H9 (cell line): ENCODE results near the gene SLC29A1. TPM values are rescaled to one million over a fixed set of nuclear protein-coding genes. Genes with fewer than 3 reads are reported as not detected.

Experiments
- DNase-seq: peaks from one replicate; pipeline ENCODE4 v3.0.0-alpha.2; 2017
- H2AFZ ChIP-seq: one replicate; pipeline ENCODE4 v1.6.1; 2013; ENCODE audit warnings: mild to moderate bottlenecking, low read length, control low read depth, moderate library complexity
- H2AK5ac ChIP-seq: 2 replicates; pipeline ENCODE4 v1.6.1; 2013; ENCODE audit warnings: low read length, control low read depth, mixed read lengths; ENCODE audit not compliant: insufficient read length
- H2BK120ac ChIP-seq: one replicate; pipeline ENCODE4 v1.6.1; 2013; ENCODE audit warnings: low read depth, mild to moderate bottlenecking, low read length, control low read depth, inconsistent platforms; ENCODE audit not compliant: poor library complexity, severe bottlenecking
- H2BK12ac ChIP-seq: 2 replicates; pipeline ENCODE4 v1.6.1; 2013; ENCODE audit warnings: low read length, control low read depth, mixed read lengths, low read depth; ENCODE audit not compliant: insufficient read length
- H2BK15ac ChIP-seq: 2 replicates; pipeline ENCODE4 v1.6.1; 2013; ENCODE audit warnings: low read depth, low read length, control low read depth
- H2BK20ac ChIP-seq: one replicate; pipeline ENCODE4 v1.6.1; 2013; ENCODE audit warnings: low read depth, mild to moderate bottlenecking, low read length, control low read depth, inconsistent platforms; ENCODE audit not compliant: poor library complexity, severe bottlenecking
- H2BK5ac ChIP-seq: 2 replicates; pipeline ENCODE4 v1.6.1; 2013; ENCODE audit warnings: low read length, control low read depth, mixed read lengths; ENCODE audit not compliant: insufficient read length
- H3K14ac ChIP-seq: 2 replicates; pipeline ENCODE4 v1.6.1; 2013; ENCODE audit warnings: low read length, control low read depth; ENCODE audit not compliant: insufficient read depth
- H3K18ac ChIP-seq: 2 replicates; pipeline ENCODE4 v1.6.1; 2013; ENCODE audit warnings: low read depth, mild to moderate bottlenecking, mixed read lengths, low read length, control low read depth; ENCODE audit not compliant: insufficient read length
- H3K23ac ChIP-seq: 2 replicates; pipeline ENCODE4 v1.6.1; 2013; ENCODE audit warnings: low read length, control low read depth, mixed read lengths, low read depth; ENCODE audit not compliant: insufficient read length
- H3K23me2 ChIP-seq: 2 replicates; pipeline ENCODE4 v1.6.1; 2013; ENCODE audit warnings: low read depth, mild to moderate bottlenecking, mixed read lengths, low read length, control low read depth; ENCODE audit not compliant: insufficient read length, poor library complexity, severe bottlenecking
- H3K27ac ChIP-seq: 2 replicates; pipeline ENCODE4 v1.5.1; 2013; ENCODE audit warnings: low read length, control low read depth, mixed read lengths, low read depth; ENCODE audit not compliant: insufficient read length
- H3K27me3 ChIP-seq: 2 replicates; pipeline ENCODE4 v1.6.1; 2013; ENCODE audit warnings: low read length, control low read depth, inconsistent platforms; ENCODE audit not compliant: insufficient read depth
- H3K4ac ChIP-seq: 2 replicates; pipeline ENCODE4 v1.6.1; 2013; ENCODE audit warnings: low read depth, mild to moderate bottlenecking, control low read depth, inconsistent platforms, low read length, moderate library complexity
- H3K4me1 ChIP-seq: 2 replicates; pipeline ENCODE4 v1.6.1; 2013; ENCODE audit warnings: low read length, control low read depth, inconsistent platforms; ENCODE audit not compliant: insufficient read depth
- H3K4me2 ChIP-seq: 2 replicates; pipeline ENCODE4 v1.6.1; 2013; ENCODE audit warnings: low read length, control low read depth, mixed read lengths; ENCODE audit not compliant: insufficient read length, insufficient read depth
- H3K56ac ChIP-seq: 2 replicates; pipeline ENCODE4 v1.6.1; 2013; ENCODE audit warnings: low read depth, mild to moderate bottlenecking, mixed read lengths, low read length, control low read depth; ENCODE audit not compliant: insufficient read length
- H3K79me1 ChIP-seq: 2 replicates; pipeline ENCODE4 v1.6.1; 2013; ENCODE audit warnings: low read depth, mild to moderate bottlenecking, moderate library complexity, low read length, control low read depth, inconsistent platforms; ENCODE audit not compliant: insufficient read depth, poor library complexity, severe bottlenecking
- H3K79me2 ChIP-seq: 2 replicates; pipeline ENCODE4 v1.6.1; 2013; ENCODE audit warnings: low read length, control low read depth, inconsistent platforms; ENCODE audit not compliant: insufficient read depth
- H3K9ac ChIP-seq: 2 replicates; pipeline ENCODE4 v1.6.1; 2013; ENCODE audit warnings: low read length, control low read depth, mixed read lengths; ENCODE audit not compliant: insufficient read length; ENCODE audit errors: extremely low read depth
- H3K9me3 ChIP-seq: one replicate; pipeline ENCODE4 v1.6.1; 2013; ENCODE audit warnings: low read depth, low read length, inconsistent platforms; ENCODE audit not compliant: control insufficient read depth
- H3T11ph ChIP-seq: one replicate; pipeline ENCODE4 v1.6.1; 2013; ENCODE audit warnings: mild to moderate bottlenecking, low read length, control low read depth, inconsistent platforms
- H4K20me1 ChIP-seq: one replicate; pipeline ENCODE4 v1.6.1; 2013; ENCODE audit not compliant: control insufficient read depth, insufficient read length, insufficient read depth
- H4K5ac ChIP-seq: 2 replicates; pipeline ENCODE4 v1.6.1; 2013; ENCODE audit warnings: low read depth, mild to moderate bottlenecking, mixed read lengths, low read length, control low read depth; ENCODE audit not compliant: insufficient read length
- H4K8ac ChIP-seq: replicated peaks from 2 replicates; pipeline ENCODE4 v1.6.1; 2013; ENCODE audit warnings: low read length, control low read depth, mixed read lengths, low read depth; ENCODE audit not compliant: insufficient read length
- H4K91ac ChIP-seq: 2 replicates; pipeline ENCODE4 v1.6.1; 2013; ENCODE audit warnings: low read depth, mild to moderate bottlenecking, moderate library complexity, mixed read lengths, low read length, control low read depth; ENCODE audit not compliant: insufficient read length
- H3K27ac Mint-ChIP-seq, 3 experiments: 2 replicates in 2 of 3; 3 replicates in 1 of 3; pipeline ENCODE4 v1.8.0; 2020 to 2021; ENCODE audit warnings: mixed read lengths in 3 of 3, mild to moderate bottlenecking in 1 of 3, moderate library complexity in 1 of 3
- H3K27me3 Mint-ChIP-seq: 2 replicates; pipeline ENCODE4 v1.8.0; 2021; ENCODE audit warnings: low read depth, mild to moderate bottlenecking, moderate library complexity, mixed read lengths
- H3K36me3 Mint-ChIP-seq, 3 experiments: 2 replicates in 2 of 3; 3 replicates in 1 of 3; pipeline ENCODE4 v1.8.0; 2020 to 2021; ENCODE audit warnings: low read depth in 3 of 3, mixed read lengths in 3 of 3; ENCODE audit not compliant: insufficient read depth in 1 of 3
- H3K4me1 Mint-ChIP-seq, 2 experiments: 2 replicates each; pipeline ENCODE4 v1.8.0; 2020; ENCODE audit warnings: mixed read lengths in 2 of 2
- H3K4me3 Mint-ChIP-seq, 2 experiments: 2 replicates in 1 of 2; 3 replicates in 1 of 2; pipeline ENCODE4 v1.8.0; 2020 to 2021; ENCODE audit warnings: mild to moderate bottlenecking in 2 of 2, mixed read lengths in 2 of 2, moderate library complexity in 1 of 2
- H3K9me3 Mint-ChIP-seq, 2 experiments: 2 replicates in 1 of 2; 3 replicates in 1 of 2; pipeline ENCODE4 v1.8.0; 2020; ENCODE audit warnings: mild to moderate bottlenecking in 2 of 2, mixed read lengths in 2 of 2, moderate library complexity in 1 of 2
- CTCF ChIP-seq: fragments of 200-600 bp; sonication (generic); conservative IDR thresholded peaks from 3 replicates; pipeline ENCODE4 v1.8.0; 2021; ENCODE audit warnings: antibody characterized with exemption, mild to moderate bottlenecking
- WGBS: extraction: QIAGEN DNeasy Blood & Tissue Kit; methylation state at CpG from one replicate; pipeline ENCODE4 v1.1.7; 2013; ENCODE audit warnings: missing lambda C conversion rate, low lambda C conversion rate, mixed read lengths; ENCODE audit not compliant: insufficient read length; ENCODE audit errors: extremely low coverage; 5-methylcytosine and 5-hydroxymethylcytosine counted together
- total RNA-seq: library from RNA; stranded (reverse); gene quantifications from 2 replicates; pipeline ENCODE4 v1.2.1, GENCODE V29; 2021

SLC29A1 gene
- total RNA-seq, 1 experiment from 2014 or later: 124 TPM

GRCh38 chr6:44278315-44278714 is 54.9 kb downstream of the SLC29A1 start:
- Histone ChIP-seq H3K14ac (no peak overlapping the region), H3K4ac (no peak overlapping the region), H2BK120ac (no peak overlapping the region), H2BK12ac (no peak overlapping the region), H2BK20ac (no peak overlapping the region), H2BK15ac (no peak overlapping the region), H3T11ph (no peak overlapping the region), H3K23ac (no peak overlapping the region), H3K4me1 (no peaks in the 10 kb centered on the region; the same call in 1 of the 2 replicates), H2AFZ (no peak overlapping the region), H2BK5ac (no peak overlapping the region), H3K56ac (no peak overlapping the region), H4K5ac (no peak overlapping the region), H4K20me1 (peaks cover 3% of the 10 kb centered on the region), H3K27me3 (no peaks in the 10 kb centered on the region), H3K9ac (no peak overlapping the region), H3K79me2 (no peaks in the 10 kb centered on the region), H2AK5ac (no peak overlapping the region), H3K23me2 (no peaks in the 10 kb centered on the region), H3K18ac (no peak overlapping the region), H3K79me1 (no peaks in the 10 kb centered on the region), H3K4me2 (no peak overlapping the region), H4K91ac (no peak overlapping the region), H3K9me3 (no peaks in the 10 kb centered on the region), H3K27ac (no peak overlapping the region), H4K8ac (no peak overlapping the region)
- H3K4me3 Mint-ChIP-seq: no peak overlapping the region
- no peak for TF ChIP-seq CTCF
- no peaks in the 10 kb centered on the region; a peak in 1 of 7 replicates for H3K36me3 Mint-ChIP-seq
- no peaks in the 10 kb centered on the region for H3K9me3 Mint-ChIP-seq
- H3K27me3 Mint-ChIP-seq: peaks cover 23% of the 10 kb centered on the region
- DNase-seq: no peak
- H3K27ac Mint-ChIP-seq: no peak overlapping the region
- H3K4me1 Mint-ChIP-seq: peaks cover 5% of the 10 kb centered on the region in 2 experiments
- no CpG with 5 or more reads among the region's 3 CpGs for WGBS
